ENCODE measurements around the gene UGGT2.
"Not testable (repeated sequence)": the region's sequence is repeated elsewhere in the genome, so short reads cannot be mapped to it uniquely, and the experiment has no call there.

Gene UGGT2

GRCh38 chr13:96072392-96072791 is 19.2 kb upstream of the UGGT2 start:
- H3K27ac ChIP-seq = no peak overlapping the region
- TF ChIP-seq CTCF (conservative IDR thresholded peaks at IDR 0.05) = no peak

GRCh38 chr13:96071504-96071903 is 18.3 kb upstream of the UGGT2 start:
- H3K27ac ChIP-seq = no peak overlapping the region
- no peak for TF ChIP-seq CTCF (conservative IDR thresholded peaks at IDR 0.05)

- TF ChIP-seq CTCF (conservative IDR thresholded peaks at IDR 0.05) = no peak
Measured at GRCh38 chr13:96068729-96069128, 15.5 kb upstream of the UGGT2 start.

GRCh38 chr13:96065849-96066248 is 12.6 kb upstream of the UGGT2 start:
- no peak overlapping the region for H3K27ac ChIP-seq
- TF ChIP-seq CTCF (conservative IDR thresholded peaks at IDR 0.05) = peak; percentile 28

More at GRCh38 chr13:96068729-96069128, 15.5 kb upstream of the UGGT2 start:
- H3K27ac ChIP-seq = no peak overlapping the region

DNA sequence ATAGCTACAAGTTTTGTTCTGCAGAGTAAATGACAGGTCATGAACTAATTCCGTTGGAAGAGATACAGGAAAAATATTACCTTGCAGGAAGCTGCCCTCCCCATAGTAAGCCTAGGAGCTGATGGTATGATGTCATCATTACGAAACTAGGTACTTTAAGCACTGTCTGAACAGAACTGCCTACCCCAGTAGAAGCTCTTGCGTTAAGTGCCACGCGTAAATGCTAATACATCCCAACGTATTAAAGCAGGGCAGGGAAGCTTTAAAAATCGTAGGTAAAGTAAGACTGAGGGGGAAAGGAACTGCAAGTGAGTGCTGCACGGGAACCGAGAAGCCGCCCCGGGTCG is 572 bp downstream of the UGGT2 start:
- no peak for TF ChIP-seq CTCF (conservative IDR thresholded peaks at IDR 0.05)
- H3K27ac ChIP-seq = peak overlapping the region; percentile 69

DNA sequence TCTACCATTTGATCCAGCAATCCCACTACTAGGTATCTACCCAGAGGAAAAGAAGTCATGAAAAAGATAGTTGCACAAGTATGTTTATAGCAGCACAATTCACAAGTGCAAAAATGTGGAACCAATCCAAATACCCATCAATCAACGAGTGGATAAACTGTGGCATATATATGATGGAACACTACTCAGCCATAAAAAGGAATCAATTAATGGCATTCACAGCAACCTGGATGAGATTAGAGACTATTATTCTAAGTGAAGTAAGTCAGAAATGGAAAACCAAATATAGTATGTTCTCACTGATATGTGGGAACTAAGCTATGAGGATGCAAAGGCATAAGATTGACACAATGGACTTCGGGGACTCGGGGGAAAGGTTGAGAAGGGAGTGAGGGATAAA is 1.3 kb downstream of the UGGT2 start:
- not testable (repeated sequence) for H3K27ac ChIP-seq

GRCh38 chr13:96051491-96051890 is 1.7 kb downstream of the UGGT2 start:
- H3K27ac ChIP-seq = not testable (repeated sequence)

DNA sequence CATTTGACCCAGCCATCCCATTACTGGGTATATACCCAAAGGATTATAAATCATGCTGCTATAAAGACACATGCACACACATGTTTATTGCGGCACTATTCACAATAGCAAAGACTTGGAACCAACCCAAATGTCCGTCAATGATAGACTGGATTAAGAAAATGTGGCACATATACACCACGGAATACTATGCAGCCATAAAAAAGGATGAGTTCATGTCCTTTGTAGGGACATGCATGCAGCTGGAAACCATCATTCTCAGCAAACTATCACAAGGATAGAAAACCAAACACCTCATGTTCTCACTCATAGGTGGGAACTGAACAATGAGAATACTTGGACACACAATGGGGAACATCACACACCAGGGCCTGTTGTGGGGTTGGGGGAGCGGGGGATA is 2.2 kb downstream of the UGGT2 start:
- not testable (repeated sequence) for H3K27ac ChIP-seq

DNA sequence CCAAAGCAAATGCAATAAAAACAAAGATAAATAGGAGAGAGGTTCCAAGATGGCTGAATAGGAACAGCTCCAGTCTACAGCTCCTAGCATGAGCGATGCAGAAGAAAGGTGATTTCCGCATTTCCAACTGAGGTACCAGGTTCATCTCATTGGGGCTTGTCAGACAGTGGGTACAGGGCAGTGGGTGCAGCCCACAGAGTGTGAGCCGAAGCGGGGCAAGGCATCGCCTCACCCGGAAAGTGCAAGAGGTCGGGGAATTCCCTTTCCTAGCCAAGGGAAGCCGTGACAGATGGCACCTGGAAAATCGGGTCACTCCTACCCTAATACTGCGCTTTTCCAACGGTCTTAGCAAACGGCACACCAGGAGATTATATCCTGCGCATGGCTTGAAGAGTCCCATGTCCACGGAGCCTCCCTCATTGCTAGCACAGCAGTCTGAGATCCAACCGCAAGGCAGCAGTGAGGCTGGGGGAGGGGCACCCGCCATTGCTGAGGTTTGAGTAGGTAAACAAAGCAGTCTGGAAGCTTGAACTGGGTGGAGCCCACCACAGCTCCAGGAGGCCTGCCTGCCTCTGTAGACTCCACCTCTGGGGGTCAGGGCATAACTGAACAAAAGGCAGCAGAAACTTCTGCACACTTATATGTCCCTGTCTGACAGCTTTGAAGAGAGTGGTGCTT is 6.6 kb downstream of the UGGT2 start:
- H3K27ac ChIP-seq = not testable (repeated sequence)

- H3K27ac ChIP-seq = no peak overlapping the region
- no peak for TF ChIP-seq CTCF (conservative IDR thresholded peaks at IDR 0.05)
Measured at GRCh38 chr13:96044238-96044637, 9.0 kb downstream of the UGGT2 start.
